ENCODE data around the gene PTAFR.

PTAFR gene

DNA sequence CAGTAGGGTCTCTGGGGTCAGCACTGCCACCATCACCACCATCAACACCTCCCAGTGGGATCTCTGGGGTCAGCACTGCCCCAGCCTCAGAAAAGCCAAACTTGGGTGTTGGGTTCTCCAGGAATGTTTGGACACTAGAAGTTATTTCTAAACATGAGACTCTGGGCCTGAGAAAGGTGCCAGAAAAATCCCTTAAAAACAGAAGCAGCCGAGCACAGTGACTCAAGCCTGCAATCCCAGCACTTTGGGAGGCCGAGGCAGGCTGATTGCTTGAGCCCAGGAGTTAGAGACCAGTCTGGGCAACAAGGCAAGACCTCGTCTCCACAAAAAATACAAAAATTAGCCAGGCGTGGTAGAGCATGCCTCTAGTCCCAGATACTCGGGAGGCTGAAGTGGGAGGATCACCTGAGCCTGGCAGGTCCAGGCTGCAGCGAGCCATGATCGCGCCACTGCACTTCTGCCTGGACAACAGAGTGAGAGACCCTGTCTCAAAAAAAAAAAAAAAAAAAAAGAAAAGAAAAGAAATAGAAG lies 470 bp downstream of the PTAFR start:
- DNase-seq = no peak

- DNase-seq = no peak
Observed at GRCh38 chr1:28173980-28174297, 2.6 kb downstream of the PTAFR start.

- DNase-seq = no peak
Observed at GRCh38 chr1:28173151-28173979, 3.1 kb downstream of the PTAFR start.

DNA sequence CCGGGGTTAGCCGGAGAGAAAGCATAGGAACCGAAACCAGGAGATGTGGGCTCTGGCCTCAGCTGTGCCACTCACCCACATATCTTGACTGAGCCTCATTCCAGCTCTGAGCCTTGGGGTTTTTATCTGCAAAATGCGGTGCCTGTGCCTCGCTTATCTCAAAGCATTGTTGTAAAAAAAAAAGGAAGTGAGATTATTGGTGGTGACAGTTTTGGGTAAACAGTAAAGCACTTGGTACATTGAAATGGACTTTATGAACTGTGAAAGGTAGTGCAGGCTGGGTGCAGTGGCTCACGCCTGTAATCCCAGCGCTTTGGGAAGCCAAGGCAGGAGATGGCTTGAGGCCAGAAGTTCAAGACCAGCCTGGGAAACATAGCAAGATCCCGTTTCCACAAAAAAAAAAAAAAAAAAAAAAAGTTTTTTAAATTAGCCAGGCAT lies 3.8 kb downstream of the PTAFR start:
- no peak for DNase-seq

DNA sequence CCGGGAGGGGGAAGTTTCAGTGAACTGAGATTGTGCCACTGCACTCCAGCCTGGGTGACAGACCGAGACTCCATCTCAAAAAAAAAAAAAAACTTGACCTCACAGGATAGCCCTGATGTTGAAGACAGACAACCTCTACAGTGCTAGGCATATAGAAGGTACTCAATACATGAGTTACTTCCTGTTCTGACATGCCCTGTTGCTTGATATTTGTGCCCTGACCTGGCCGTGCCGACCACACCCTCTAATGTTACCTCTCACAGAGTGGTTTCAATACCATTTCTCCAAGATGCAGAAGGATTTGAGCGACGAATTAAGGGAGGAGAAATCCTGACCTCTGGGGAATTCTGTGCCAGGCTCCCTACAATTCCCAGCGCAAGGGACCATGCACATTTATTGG lies 5.2 kb downstream of the PTAFR start:
- DNase-seq = no peak

GRCh38 chr1:28170001-28170596 lies 6.4 kb downstream of the PTAFR start:
- DNase-seq = no peak

DNA sequence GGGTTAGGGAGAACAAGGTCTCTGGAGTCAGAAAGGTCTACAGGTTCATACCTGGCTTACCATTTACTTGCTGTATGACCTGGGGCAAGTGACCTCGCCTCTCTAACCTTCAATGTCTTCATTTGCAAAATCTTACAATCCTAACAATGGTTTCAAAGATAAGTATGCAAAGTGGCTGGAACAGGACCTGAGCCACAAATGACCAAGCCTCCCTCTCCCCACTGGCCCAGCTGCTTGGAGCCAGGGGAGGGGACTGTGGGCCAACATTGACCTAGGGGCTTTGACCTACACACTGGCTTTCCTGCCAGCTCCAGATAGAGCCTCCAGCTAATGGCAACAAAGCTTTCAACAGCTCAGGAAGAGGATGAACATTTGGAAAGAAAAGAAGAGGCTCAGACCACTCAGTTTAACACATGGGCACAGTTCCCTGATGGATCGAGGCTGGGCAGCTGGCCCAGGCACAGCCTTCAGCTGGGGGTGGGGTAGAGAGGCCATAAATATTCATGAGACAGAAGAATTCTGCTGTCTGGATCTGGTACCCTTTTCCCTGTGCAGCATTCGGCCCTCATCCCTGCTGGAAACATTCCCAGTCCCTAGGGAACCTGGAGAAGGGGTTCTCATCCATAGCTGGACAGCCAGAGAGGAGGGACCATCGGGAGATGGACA lies 12.9 kb downstream of the PTAFR start:
- DNase-seq = peak; percentile 9

- no peak for DNase-seq
Observed at GRCh38 chr1:28162151-28162550, 14.3 kb downstream of the PTAFR start.

DNA sequence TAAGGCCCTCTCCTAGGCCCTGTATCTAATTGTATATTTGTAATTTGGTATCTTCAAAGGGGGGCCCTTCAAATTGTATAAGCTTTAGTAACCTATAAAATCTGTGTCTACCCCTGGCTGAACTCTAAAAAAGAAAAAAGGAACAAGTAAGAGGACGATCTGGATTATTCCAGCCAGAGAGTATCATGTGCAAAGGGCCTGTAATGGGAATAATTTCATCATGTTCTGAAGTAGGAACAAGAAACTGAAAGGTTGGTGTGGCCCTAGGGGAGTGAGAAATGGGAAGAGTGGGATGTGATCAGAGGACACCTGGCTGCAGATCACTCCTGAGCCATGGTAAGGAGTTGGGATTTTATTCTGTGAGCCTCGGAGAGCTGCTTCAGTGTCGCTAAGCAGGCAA lies 14.7 kb downstream of the PTAFR start:
- DNase-seq = no peak

- DNase-seq = no peak
Observed at GRCh38 chr1:28160782-28161266, 15.7 kb downstream of the PTAFR start.

DNA sequence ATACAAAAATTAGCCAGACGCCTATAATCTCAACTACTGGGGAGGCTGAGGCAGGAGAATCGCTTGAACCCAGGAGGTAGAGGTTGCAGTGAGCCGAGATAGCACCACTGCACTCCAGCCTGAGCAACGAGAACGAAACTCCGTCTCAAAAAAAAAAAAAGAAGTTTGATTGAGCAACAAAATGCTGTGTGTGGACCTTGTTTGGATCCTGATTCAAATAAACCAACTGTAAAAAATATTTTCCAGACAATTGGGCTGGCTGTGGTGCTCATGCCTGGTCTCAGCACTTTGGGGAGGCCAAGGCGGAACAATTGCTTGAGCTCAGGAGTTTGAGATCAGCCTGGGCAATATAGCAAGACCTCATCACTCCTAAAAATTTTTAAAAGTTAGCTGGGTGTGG lies 16.8 kb downstream of the PTAFR start:
- no peak for DNase-seq

DNA sequence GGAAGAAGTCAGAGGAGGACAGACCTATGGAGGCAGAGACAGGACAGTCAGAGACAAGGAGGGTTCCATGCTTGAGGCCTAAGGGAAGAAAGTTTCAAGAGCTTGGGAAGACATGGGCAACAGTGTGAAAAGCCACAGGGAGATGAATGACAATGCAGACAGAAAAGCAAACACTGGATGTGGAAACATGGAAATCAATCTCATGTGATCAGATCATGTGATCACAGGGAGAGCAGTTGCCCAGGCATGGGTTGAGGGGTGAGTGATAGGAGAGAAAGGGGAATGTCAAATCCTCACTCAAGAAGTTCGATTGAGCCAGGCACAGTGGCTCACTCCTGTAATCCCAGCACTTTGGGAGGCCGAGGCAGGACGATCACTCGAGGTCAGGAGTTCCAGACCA lies 17.2 kb downstream of the PTAFR start:
- no peak for DNase-seq

GRCh38 chr1:28157894-28158293 lies 18.6 kb downstream of the PTAFR start:
- DNase-seq = no peak

GRCh38 chr1:28156821-28157220 lies 19.7 kb downstream of the PTAFR start:
- DNase-seq = no peak

GRCh38 chr1:28155628-28156027 lies 20.9 kb downstream of the PTAFR start:
- DNase-seq = no peak

DNA sequence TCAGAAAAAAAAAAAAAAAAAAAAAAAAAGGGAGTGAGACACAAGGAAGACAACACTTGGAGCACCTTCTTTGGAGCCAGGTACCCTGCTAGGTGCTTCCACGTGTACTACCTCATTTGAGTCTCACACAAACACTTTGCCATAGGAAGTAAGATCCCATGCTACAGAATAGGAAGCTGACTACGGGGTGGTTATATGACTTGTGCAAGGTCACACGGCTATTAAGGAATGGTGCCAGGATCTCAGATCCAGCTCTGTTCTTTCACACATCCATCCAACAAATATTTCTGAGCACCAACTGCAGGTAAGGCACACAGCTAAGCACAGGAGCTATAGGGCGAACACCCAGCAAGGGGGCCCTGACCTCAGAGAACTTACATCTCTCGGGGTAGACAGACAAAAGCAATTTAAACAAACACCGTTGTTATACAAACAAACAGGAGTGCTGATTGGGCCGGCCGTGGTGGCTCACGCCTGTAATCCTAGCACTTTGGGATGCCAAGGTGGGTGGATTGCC lies 22.4 kb downstream of the PTAFR start:
- no peak for DNase-seq

- no peak for DNase-seq
Observed at GRCh38 chr1:28150125-28150780, 26.2 kb downstream of the PTAFR start.

DNA sequence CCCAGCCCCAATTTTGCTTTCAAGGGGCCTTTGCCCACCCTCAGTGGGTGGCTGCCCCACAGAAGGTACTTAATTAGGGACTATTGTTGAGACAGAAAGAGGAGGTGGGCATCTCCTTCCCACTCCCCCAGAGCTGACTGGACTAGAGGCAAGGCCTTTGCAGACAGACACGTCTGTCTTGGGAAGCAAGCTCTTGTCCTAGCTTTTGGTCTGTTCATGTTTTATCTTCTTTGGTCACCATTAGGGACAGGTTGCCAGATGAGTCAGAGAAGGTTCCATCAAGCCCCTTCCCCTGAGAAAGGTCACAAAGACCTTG lies 27.7 kb downstream of the PTAFR start:
- no peak for DNase-seq

DNA sequence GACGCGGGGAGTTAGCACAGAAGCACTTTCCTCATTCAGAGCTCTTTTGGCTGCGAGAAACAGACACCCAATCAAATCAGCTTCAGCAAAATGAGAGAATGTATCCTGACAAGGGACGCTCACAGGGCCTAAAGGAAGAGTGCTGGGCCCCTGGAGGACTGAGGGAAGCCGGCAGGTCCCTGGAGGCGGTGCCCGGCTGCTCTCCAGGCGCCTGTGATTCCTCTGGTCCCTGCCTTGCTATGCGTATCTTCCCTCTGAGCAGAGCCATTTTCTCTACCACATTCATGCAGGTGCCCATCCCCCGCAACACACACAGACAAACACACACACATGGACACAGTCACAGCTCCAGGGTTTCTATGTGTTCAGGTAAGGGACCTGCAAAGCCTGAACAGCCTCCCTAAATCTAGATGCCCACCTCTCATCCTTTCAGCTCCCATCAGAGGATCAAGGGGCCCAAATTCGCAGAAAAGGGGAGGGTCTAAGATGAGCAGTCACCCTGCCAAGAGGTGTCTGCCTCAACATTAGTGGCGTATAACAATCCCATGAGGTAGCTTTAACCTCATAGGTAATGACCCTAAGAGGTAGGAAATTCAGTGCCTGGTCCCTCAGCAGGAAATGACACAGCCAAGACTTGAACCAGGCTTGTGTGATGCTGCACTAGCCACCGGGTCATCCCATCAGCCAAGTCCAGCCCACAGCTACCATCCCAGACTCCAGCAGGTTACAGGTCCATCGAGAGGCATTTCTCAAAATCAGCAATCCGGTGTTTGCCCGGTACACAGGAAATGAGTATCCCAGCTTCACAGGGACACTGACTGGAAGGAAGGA lies 29.0 kb downstream of the PTAFR start:
- no peak for DNase-seq

DNA sequence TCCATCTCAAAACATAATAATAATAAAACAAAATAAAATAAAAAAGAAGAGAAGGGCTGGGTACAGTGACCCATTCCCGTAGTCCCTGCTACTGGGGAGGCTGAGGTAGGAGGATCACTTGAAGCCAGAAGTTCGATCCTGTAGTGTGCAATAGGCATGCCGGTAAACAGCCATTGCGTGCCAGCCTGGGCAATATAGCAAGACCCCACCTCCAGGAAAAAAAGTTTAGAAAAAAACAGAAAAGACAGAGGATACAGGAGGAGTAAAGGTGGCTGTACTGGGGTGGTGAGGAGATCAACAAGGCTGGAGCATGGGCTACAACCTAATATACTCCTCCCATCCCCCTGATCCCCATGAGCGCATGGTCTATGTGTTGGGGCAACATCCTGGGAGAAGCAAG lies 30.8 kb downstream of the PTAFR start:
- no peak for DNase-seq

- DNase-seq = no peak
Observed at GRCh38 chr1:28144203-28145135, 32.0 kb downstream of the PTAFR start.
